ENCODE measurements around the gene SUCLG2. TPM values are rescaled to one million over a fixed set of nuclear protein-coding genes. Genes with fewer than 3 reads are reported as not detected.

The SUCLG2 gene
- total RNA-seq, 1 donor from 2014 or later = 29.5 TPM

DNA sequence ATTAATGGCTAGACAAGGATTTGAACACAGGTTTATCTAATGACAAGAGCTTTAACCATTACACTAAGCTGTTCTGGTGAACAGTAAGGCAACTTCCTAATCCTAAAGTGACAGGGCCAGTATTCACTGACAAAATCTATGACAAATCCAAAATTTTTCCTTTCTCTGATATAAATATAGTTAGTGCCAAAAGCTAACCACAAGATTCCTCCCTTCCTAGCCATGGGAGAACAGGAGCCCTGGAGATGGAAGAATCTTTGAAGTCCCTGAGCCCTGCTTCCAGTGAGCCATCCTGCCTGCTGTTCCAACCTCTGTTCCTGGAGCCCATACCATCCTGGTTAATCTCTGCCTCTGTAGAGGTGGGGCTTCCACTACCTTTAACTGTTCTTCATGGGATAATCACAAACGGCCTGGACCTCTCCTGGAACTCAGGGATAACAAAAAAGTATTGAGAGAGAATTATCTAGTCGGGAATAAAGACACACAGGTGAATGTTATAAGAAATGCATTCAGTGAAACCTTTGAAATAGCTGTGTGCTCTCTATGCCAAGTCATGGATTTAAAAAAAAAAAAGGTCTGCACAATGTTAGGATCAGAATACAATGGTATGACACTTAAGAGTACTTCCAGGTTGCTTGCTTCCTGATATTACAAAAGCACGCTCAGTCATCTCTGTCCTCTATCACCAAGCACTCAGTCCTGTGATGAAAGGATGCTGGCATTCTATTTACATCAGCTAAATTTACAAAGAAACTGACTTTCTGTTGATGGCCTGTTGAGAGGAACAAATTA is 235.8 kb downstream of the SUCLG2 start:
- no peak overlapping the region for H3K27ac ChIP-seq
- H3K36me3 ChIP-seq = peaks cover 0 to 7% of the 10 kb centered on the region in 2 donors
- TF ChIP-seq, protein P1, sequence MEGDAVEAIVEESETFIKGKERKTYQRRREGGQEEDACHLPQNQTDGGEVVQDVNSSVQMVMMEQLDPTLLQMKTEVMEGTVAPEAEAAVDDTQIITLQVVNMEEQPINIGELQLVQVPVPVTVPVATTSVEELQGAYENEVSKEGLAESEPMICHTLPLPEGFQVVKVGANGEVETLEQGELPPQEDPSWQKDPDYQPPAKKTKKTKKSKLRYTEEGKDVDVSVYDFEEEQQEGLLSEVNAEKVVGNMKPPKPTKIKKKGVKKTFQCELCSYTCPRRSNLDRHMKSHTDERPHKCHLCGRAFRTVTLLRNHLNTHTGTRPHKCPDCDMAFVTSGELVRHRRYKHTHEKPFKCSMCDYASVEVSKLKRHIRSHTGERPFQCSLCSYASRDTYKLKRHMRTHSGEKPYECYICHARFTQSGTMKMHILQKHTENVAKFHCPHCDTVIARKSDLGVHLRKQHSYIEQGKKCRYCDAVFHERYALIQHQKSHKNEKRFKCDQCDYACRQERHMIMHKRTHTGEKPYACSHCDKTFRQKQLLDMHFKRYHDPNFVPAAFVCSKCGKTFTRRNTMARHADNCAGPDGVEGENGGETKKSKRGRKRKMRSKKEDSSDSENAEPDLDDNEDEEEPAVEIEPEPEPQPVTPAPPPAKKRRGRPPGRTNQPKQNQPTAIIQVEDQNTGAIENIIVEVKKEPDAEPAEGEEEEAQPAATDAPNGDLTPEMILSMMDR (IDR thresholded peaks at IDR 0.05) = no peak
- intact Hi-C loops (cut with DNase I) = no loop called here
- H3K27me3 ChIP-seq = no peaks in the 10 kb centered on the region
- H3K4me1 ChIP-seq = no peaks in the 10 kb centered on the region
- H3K9me3 ChIP-seq = peaks cover 4% of the 10 kb centered on the region
- DNase-seq (ENCODE audit: extremely low spot score in 2 of 2) = no peak
- no peak overlapping the region for H3K4me3 ChIP-seq

DNA sequence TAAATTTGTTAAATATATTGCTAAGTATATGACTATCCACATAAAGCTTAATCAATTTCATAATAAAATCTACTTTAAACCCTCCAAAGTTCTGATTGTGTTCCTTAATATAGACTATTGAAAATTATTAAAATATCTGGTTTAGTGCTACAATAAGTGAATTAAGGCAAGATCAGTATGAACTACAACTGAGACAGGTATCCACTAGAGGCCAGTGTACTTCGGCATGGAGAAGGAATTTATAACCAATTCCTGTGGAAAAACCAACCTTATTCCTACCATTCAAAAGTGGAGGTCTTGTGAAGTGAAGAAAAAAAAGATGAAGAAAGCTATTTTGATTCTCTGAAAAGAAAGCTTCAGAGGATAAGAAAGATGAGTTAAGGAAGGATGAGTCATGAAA is 237.7 kb downstream of the SUCLG2 start:
- Histone ChIP-seq H3K36me3 (peaks cover 0 to 7% of the 10 kb centered on the region in 2 donors), H3K9me3 (peaks cover 4% of the 10 kb centered on the region), H3K27me3 (no peaks in the 10 kb centered on the region), H3K4me3 (no peak overlapping the region), H3K4me1 (no peaks in the 10 kb centered on the region), H3K27ac (no peak overlapping the region)
- TF ChIP-seq POLR2A (IDR thresholded peaks at IDR 0.05) (no peak), POLR2AphosphoS5 (IDR thresholded peaks at IDR 0.05; ENCODE audit: insufficient read depth in 1 of 2, low read depth in 1 of 2) (no peak)
- TF ChIP-seq, protein P1 (IDR thresholded peaks at IDR 0.05) = no peak
- no peak for DNase-seq (ENCODE audit: extremely low spot score in 2 of 2)
- intact Hi-C loops (cut with DNase I) = no loop called here

DNA sequence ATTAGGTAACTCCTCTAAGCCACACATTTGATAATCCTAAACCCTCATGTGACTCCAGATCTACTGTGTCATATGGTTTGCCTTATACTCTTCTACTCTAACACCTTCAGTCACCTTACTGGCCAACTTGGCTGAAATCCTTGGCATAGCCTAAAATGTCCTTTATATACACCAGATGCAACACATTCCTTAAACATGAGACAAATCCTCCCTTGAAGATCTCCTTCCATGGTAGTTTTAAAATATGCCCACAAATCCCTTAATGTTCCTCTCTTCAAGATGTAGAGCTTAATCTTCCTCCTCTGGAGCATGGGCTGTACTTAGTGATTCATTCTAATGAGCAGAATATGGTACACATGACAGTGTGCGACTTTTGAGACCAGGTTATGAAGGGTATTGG is 238.9 kb downstream of the SUCLG2 start:
- Histone ChIP-seq H3K4me3 (no peak overlapping the region), H3K9me3 (peaks cover 4% of the 10 kb centered on the region), H3K27me3 (no peaks in the 10 kb centered on the region), H3K27ac (no peak overlapping the region), H3K36me3 (peaks cover 0 to 7% of the 10 kb centered on the region in 2 donors), H3K4me1 (no peaks in the 10 kb centered on the region)
- TF ChIP-seq POLR2AphosphoS5 (IDR thresholded peaks at IDR 0.05; ENCODE audit: insufficient read depth in 1 of 2, low read depth in 1 of 2) (no peak), POLR2A (IDR thresholded peaks at IDR 0.05) (no peak)
- TF ChIP-seq, protein P1 (IDR thresholded peaks at IDR 0.05) = no peak
- intact Hi-C loops (cut with DNase I) = no loop called here
- no peak for DNase-seq (ENCODE audit: extremely low spot score in 2 of 2)

DNA sequence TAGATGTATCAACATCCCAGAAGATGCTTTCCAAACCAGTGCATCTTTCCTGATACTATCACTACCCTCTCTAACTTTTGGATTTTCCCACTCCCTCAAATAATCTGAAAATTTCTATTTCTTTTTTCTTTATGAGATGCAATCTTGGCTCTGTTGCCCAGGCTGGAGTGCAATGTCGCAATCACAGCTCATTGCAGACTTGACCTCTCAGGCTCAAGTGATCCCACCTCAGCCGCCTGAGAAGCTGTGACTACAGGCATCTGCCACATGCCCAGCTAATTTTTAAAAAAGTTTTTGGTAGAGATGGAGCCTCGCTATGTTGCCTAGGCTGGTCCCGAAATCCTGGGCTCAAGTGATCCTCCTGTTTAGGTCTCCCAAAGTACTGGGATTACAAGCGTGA is 239.7 kb downstream of the SUCLG2 start:
- Histone ChIP-seq H3K27me3 (no peaks in the 10 kb centered on the region), H3K9me3 (no peaks in the 10 kb centered on the region), H3K4me1 (no peaks in the 10 kb centered on the region), H3K27ac (no peak overlapping the region), H3K4me3 (no peak overlapping the region), H3K36me3 (peaks cover 0 to 1% of the 10 kb centered on the region in 2 donors)
- DNase-seq (ENCODE audit: extremely low spot score in 2 of 2) = no peak
- intact Hi-C loops (cut with DNase I) = no loop called here
- TF ChIP-seq POLR2AphosphoS5 (IDR thresholded peaks at IDR 0.05; ENCODE audit: insufficient read depth in 1 of 2, low read depth in 1 of 2) (no peak), POLR2A (IDR thresholded peaks at IDR 0.05) (no peak)
- TF ChIP-seq, protein P1 (IDR thresholded peaks at IDR 0.05) = no peak

DNA sequence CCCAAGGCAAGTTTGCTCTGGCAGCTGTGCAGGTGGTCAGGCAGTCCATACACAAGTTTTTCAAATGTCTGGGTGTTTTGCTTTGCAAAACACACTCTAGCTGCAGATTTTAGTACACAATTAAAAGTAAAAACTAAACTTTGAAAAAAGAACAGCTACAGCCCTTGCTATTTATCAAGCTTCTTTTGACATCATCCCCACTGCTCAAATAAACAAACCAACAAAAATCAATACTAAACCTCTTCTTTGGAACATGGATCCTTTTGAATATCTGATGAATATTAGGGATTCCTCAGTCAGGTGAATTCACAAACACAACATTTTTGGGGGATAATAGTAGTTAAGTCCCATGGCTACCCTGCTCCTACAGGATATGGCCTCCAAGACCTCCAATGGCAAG is 249.2 kb downstream of the SUCLG2 start:
- Histone ChIP-seq H3K4me3 (no peak overlapping the region), H3K4me1 (no peaks in the 10 kb centered on the region), H3K27ac (no peak overlapping the region), H3K36me3 (no peaks in the 10 kb centered on the region), H3K27me3 (no peaks in the 10 kb centered on the region), H3K9me3 (no peaks in the 10 kb centered on the region)
- TF ChIP-seq, protein P1 (IDR thresholded peaks at IDR 0.05) = no peak
- no peak for TF ChIP-seq POLR2A (IDR thresholded peaks at IDR 0.05)
- TF ChIP-seq POLR2AphosphoS5 (IDR thresholded peaks at IDR 0.05; ENCODE audit: insufficient read depth in 1 of 2, low read depth in 1 of 2) = no peak
- no peak for DNase-seq (ENCODE audit: extremely low spot score in 2 of 2)
- intact Hi-C loops (cut with DNase I) = no loop called here
